Heart left ventricle (tissue), 13 donors: Measurements from ENCODE around the gene HBEGF.

Experiments used
- POLR2A ChIP-seq, 2 donors: fragments of 450-650 bp; IDR thresholded peaks; one replicate each; pipeline ENCODE4 v1.6.1; 2017; ENCODE audit warnings: antibody characterized with exemption in 2 of 2, mild to moderate bottlenecking in 2 of 2, moderate library complexity in 2 of 2
- TF ChIP-seq, protein P1 (sequence below), 12 donors: fragments of 200-600 bp; sonication (generic) in 4 of 12; IDR thresholded peaks; one replicate each; pipeline versions ENCODE4 v1.5.0 to v1.8.0; 2018 to 2022; ENCODE audit warnings: antibody characterized with exemption in 12 of 12, mild to moderate bottlenecking in 5 of 12
- donor health status: ischemic (EF 13 %, LVEDD 7.1; RV severe dilation, severe dysfunction).
- donor health status: DM: no; HTN: yes; CAD: no.
- donor health status: DM: no; HTN: no; CAD: no.
- donor health status: ischemic (EF 25% LVEDD 6.9; RV normal size, moderate dysfunction).
- donor health status: ischemic (EF 25% LVEDD 5.7; RV mildly dilated, moderate dysfunction).
- donor health status: ischemic (EF 35%, LVEDD 5.7; RV mildly dilated, moderate dysfunction).
- donor health status: nonischemic (EF 11% LVEDD 7.7; RV severe dilation, severe dysfunction).
- donor health status: DM: yes; HTN: yes; CAD: no.
- donor health status: PGD.
- donor health status: ischemic (EF 29% LVEDD 5.4; RV normal size, mild dysfunction).
- donor health status: nonischemic (EF 23%, LVEDD 6.1; RV moderate dilation, normal function).

GRCh38 chr5:140284013-140284412 lies 62.4 kb downstream of the HBEGF start:
- TF ChIP-seq, protein P1, sequence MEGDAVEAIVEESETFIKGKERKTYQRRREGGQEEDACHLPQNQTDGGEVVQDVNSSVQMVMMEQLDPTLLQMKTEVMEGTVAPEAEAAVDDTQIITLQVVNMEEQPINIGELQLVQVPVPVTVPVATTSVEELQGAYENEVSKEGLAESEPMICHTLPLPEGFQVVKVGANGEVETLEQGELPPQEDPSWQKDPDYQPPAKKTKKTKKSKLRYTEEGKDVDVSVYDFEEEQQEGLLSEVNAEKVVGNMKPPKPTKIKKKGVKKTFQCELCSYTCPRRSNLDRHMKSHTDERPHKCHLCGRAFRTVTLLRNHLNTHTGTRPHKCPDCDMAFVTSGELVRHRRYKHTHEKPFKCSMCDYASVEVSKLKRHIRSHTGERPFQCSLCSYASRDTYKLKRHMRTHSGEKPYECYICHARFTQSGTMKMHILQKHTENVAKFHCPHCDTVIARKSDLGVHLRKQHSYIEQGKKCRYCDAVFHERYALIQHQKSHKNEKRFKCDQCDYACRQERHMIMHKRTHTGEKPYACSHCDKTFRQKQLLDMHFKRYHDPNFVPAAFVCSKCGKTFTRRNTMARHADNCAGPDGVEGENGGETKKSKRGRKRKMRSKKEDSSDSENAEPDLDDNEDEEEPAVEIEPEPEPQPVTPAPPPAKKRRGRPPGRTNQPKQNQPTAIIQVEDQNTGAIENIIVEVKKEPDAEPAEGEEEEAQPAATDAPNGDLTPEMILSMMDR (IDR thresholded peaks at IDR 0.05), result no peak
- no peak for TF ChIP-seq POLR2A (IDR thresholded peaks at IDR 0.05)
